Ovary (tissue), 9 donors: ENCODE data around the gene ATP11C. TPM values are rescaled to one million over a fixed set of nuclear protein-coding genes. Genes with fewer than 3 reads are reported as not detected.
"Not testable (repeated sequence)": the region's sequence is repeated elsewhere in the genome, so short reads cannot be mapped to it uniquely, and the experiment has no call there.

Source experiments
- DNase-seq, 5 donors: peaks; one replicate each; pipeline ENCODE4 v3.0.0-alpha.2; 2019 to 2020
- H3K27ac ChIP-seq, 2 donors: fragments of 200-600 bp; one replicate each; pipeline versions ENCODE4 v1.5.1 to v1.8.0; 2019 to 2022
- H3K27me3 ChIP-seq: fragments of 200-600 bp; one replicate; pipeline ENCODE4 v1.8.0; 2022
- H3K36me3 ChIP-seq: fragments of 200-600 bp; sonication (generic); one replicate; pipeline ENCODE4 v1.5.1; 2019
- H3K4me1 ChIP-seq: one replicate; pipeline ENCODE4 v1.8.1; 2013; ENCODE audit warnings: mild to moderate bottlenecking, moderate library complexity; ENCODE audit not compliant: insufficient read depth
- H3K4me3 ChIP-seq: fragments of 200-600 bp; sonication (generic); one replicate; pipeline ENCODE4 v1.5.1; 2017
- H3K9me3 ChIP-seq, 2 donors: fragments of 200-600 bp in 1 of 2; sonication (generic) in 1 of 2; one replicate each; pipeline versions ENCODE4 v1.5.1 to v1.8.1; 2013 to 2019; ENCODE audit warnings: mild to moderate bottlenecking in 1 of 2, moderate library complexity in 1 of 2
- CTCF ChIP-seq, 3 donors: fragments of 450-650 bp in 2 of 3; fragments of 200-600 bp in 1 of 3; IDR thresholded peaks; one replicate each; pipeline versions ENCODE4 v1.5.1 to v1.8.0; 2016 to 2022; ENCODE audit warnings: antibody characterized with exemption in 3 of 3, mild to moderate bottlenecking in 1 of 3
- EP300 ChIP-seq: sonication (generic); formaldehyde crosslinking; IDR thresholded peaks from one replicate; pipeline ENCODE4 v1.6.1; 2017; ENCODE audit warnings: antibody characterized with exemption
- POLR2A ChIP-seq: fragments of 450-650 bp; IDR thresholded peaks from one replicate; pipeline ENCODE4 v1.6.1; 2017; ENCODE audit warnings: antibody characterized with exemption, mild to moderate bottlenecking, moderate library complexity
- WGBS, 3 donors: extraction: QIAGEN DNeasy Blood & Tissue Kit in 1 of 3; methylation state at CpG; one replicate each; pipeline versions ENCODE4 v1.1.5 to v1.1.7; 2013 to 2017; 5-methylcytosine and 5-hydroxymethylcytosine counted together
- intact Hi-C, 4 donors: fragments of 100-400 bp; cut with DNase I; formaldehyde crosslinking; loops; one replicate each; pipeline versions ENCODE4 v1.11.0 to v1.15.1; 2022 to 2023
- polyA plus RNA-seq, 2 donors: library from polyadenylated mRNA; stranded (reverse); fragments of 200-250 nt in 1 of 2; fragments of 350-450 nt in 1 of 2; fragmentation: Illumina TruSeq in 1 of 2; extraction: RNeasy Lipid Tissue Mini Kit (QIAGEN cat#74804) in 1 of 2; gene quantifications; one replicate each; pipeline ENCODE4 v1.2.3, GENCODE V29; 2013 to 2014
- total RNA-seq, 7 donors: library from RNA; depleted of rRNA in 2 of 7; stranded (reverse); fragments of >200 nt in 2 of 7; fragmentation: NEBNext Ultra II Directional in 3 of 7; extraction: Animal tissue kit (Norgen Biotek cat#: 25700) in 3 of 7; gene quantifications; one replicate each; pipeline versions ENCODE4 v1.1.0 to v1.2.4, GENCODE V29; 2016 to 2023
- donor health status: DM: no; HTN: no; CAD: no; lungs with moderate emphysema.
- donor health status: DM: no; HTN: no; CAD: no.
- donor health status: Bipolar disorder and iron deficiency.
- donor health status: DM: yes; HTN: yes; CAD: no.
- donor health status: DM: no; HTN: no; CAD: no.
- donor health status: DM: yes; HTN: yes; CAD: no.

The ATP11C gene
- total and polyA plus RNA-seq, 9 donors = 13.0 to 34.7 (median 22.9) TPM

- TF ChIP-seq POLR2A (no peak), EP300 (no peak), CTCF (IDR thresholded peaks at IDR 0.05) (no peak)
- WGBS, 3 donors = 65 to 72% (median 71%) methylated on average over 3 of the region's 3 CpGs
- no peaks in the 10 kb centered on the region for H3K4me1 ChIP-seq
- intact Hi-C loops = loop anchor here in 1 of 4 donors (5.0 kb wide), 1 partner anchor 305 kb away; no protein-coding TSS in a partner anchor
- no peaks in the 10 kb centered on the region for H3K9me3 ChIP-seq
- H3K27me3 ChIP-seq = no peaks in the 10 kb centered on the region
- H3K36me3 ChIP-seq = no peaks in the 10 kb centered on the region
- no peak overlapping the region for H3K4me3 ChIP-seq
- no peak overlapping the region for H3K27ac ChIP-seq
- no peak for DNase-seq
Measured at GRCh38 chrX:139702658-139703057, 230.2 kb downstream of the ATP11C start.

GRCh38 chrX:139692908-139693307 is 239.9 kb downstream of the ATP11C start:
- intact Hi-C loops = no loop called here
- H3K4me3 ChIP-seq = no peak overlapping the region
- H3K36me3 ChIP-seq = no peaks in the 10 kb centered on the region
- no peak for TF ChIP-seq EP300
- no peak for TF ChIP-seq POLR2A
- TF ChIP-seq CTCF (IDR thresholded peaks at IDR 0.05) = no peak
- H3K9me3 ChIP-seq = no peaks in the 10 kb centered on the region
- 35 to 57% (median 43%) methylated on average over 8 of the region's 8 CpGs for WGBS, 3 donors
- no peaks in the 10 kb centered on the region for H3K27me3 ChIP-seq
- no peaks in the 10 kb centered on the region for H3K4me1 ChIP-seq
- no peak for DNase-seq
- no peak overlapping the region for H3K27ac ChIP-seq

- WGBS, 3 donors = 34 to 53% (median 49%) methylated on average over 11 of the region's 11 CpGs
- intact Hi-C loops = no loop called here
- TF ChIP-seq CTCF (IDR thresholded peaks at IDR 0.05) (no peak), EP300 (no peak)
- H3K9me3 ChIP-seq = no peaks in the 10 kb centered on the region
- H3K36me3 ChIP-seq = no peaks in the 10 kb centered on the region
- DNase-seq = peak in 1 of 5 donors; percentile 10
- H3K27me3 ChIP-seq = no peaks in the 10 kb centered on the region
- no peaks in the 10 kb centered on the region for H3K4me1 ChIP-seq
- H3K27ac ChIP-seq = no peak overlapping the region
- peak overlapping the region; percentile 36 for H3K4me3 ChIP-seq
Measured at GRCh38 chrX:139692506-139692849, 240.4 kb downstream of the ATP11C start.

GRCh38 chrX:139691843-139692505 is 240.9 kb downstream of the ATP11C start:
- WGBS, 3 donors = 21 to 33% (median 27%) methylated on average over 46 to 52 of the region's 52 CpGs
- peak overlapping the region in 1 of 2 donors; percentile 21 for H3K27ac ChIP-seq
- no peak for TF ChIP-seq POLR2A
- peak in 4 of 5 donors; percentile 14 to 38 (median 22) for DNase-seq
- no peaks in the 10 kb centered on the region for H3K36me3 ChIP-seq
- intact Hi-C loops = no loop called here
- no peaks in the 10 kb centered on the region for H3K9me3 ChIP-seq
- no peaks in the 10 kb centered on the region for H3K4me1 ChIP-seq
- peak overlapping the region; percentile 36 for H3K4me3 ChIP-seq
- H3K27me3 ChIP-seq = no peaks in the 10 kb centered on the region

- 21 to 38% (median 33%) methylated on average over 23 of the region's 23 CpGs for WGBS, 3 donors
- H3K4me3 ChIP-seq = peak overlapping the region; percentile 36
- no peak overlapping the region for H3K27ac ChIP-seq
- H3K27me3 ChIP-seq = no peaks in the 10 kb centered on the region
- peak; percentile 9 to 34 (median 19) for DNase-seq
- no peaks in the 10 kb centered on the region for H3K36me3 ChIP-seq
- no peak for TF ChIP-seq CTCF (IDR thresholded peaks at IDR 0.05)
- no peak for TF ChIP-seq EP300
- no peak for TF ChIP-seq POLR2A
- H3K9me3 ChIP-seq = no peaks in the 10 kb centered on the region
- intact Hi-C loops = no loop called here
- no peaks in the 10 kb centered on the region for H3K4me1 ChIP-seq
Measured at GRCh38 chrX:139691493-139691842, 241.4 kb downstream of the ATP11C start.

- H3K27me3 ChIP-seq, intact Hi-C loops, DNase-seq, H3K9me3 ChIP-seq, H3K4me3 ChIP-seq, H3K36me3 ChIP-seq, H3K4me1 ChIP-seq, H3K27ac ChIP-seq: not testable (repeated sequence)
- 73 to 86% (median 79%) methylated on average over 7 of the region's 7 CpGs for WGBS, 3 donors
Measured at GRCh38 chrX:139685175-139685574, 247.7 kb downstream of the ATP11C start.
